OCI-LY3 (cell line): ENCODE measurements around the gene NDUFB2.

ENCODE experiments used
- EZH2phosphoT487 ChIP-seq: fragments of 200-600 bp; shearing (Covaris generic); IDR thresholded peaks from 2 replicates; pipeline ENCODE4 v1.6.1; 2018; ENCODE audit warnings: antibody characterized with exemption, mixed run types, low read depth
- TF ChIP-seq, protein P1 (sequence below): fragments of 200-600, 300-600 bp; sonication (generic); IDR thresholded peaks from 2 replicates; pipeline ENCODE4 v1.5.1; 2014; ENCODE audit warnings: antibody characterized with exemption, low read length, low read depth

DNA sequence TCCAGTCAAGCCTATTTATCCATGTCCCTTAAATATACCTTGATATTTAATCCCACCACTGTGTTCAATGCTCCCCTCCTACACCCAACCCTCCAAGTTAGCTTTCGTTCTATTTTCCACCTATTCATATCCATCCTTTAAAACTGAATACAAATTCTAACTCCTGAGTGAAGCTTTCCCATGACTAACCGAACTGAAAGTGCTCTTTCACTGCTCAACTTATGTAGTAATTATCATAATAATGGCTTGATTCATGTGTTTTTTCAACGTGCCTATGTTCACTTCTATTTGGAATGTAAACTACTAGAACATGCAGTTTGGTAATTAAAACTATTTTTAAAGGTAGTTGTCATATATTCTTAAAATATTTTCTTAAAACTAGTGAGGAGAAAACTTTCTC lies 58.0 kb downstream of the NDUFB2 start:
- TF ChIP-seq, protein P1, sequence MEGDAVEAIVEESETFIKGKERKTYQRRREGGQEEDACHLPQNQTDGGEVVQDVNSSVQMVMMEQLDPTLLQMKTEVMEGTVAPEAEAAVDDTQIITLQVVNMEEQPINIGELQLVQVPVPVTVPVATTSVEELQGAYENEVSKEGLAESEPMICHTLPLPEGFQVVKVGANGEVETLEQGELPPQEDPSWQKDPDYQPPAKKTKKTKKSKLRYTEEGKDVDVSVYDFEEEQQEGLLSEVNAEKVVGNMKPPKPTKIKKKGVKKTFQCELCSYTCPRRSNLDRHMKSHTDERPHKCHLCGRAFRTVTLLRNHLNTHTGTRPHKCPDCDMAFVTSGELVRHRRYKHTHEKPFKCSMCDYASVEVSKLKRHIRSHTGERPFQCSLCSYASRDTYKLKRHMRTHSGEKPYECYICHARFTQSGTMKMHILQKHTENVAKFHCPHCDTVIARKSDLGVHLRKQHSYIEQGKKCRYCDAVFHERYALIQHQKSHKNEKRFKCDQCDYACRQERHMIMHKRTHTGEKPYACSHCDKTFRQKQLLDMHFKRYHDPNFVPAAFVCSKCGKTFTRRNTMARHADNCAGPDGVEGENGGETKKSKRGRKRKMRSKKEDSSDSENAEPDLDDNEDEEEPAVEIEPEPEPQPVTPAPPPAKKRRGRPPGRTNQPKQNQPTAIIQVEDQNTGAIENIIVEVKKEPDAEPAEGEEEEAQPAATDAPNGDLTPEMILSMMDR, result no peak
- TF ChIP-seq EZH2phosphoT487, result no peak
